HG03575 (cell line): ENCODE data around the gene PSEN1.

Source experiments
- ATAC-seq: cut with Tn5 transposase; IDR thresholded peaks from one replicate; pipeline ENCODE4 v1.9.1; 2021; ENCODE audit not compliant: unreplicated experiment, insufficient number of reproducible peaks, low FRiP score; ENCODE audit errors: extremely low read depth

PSEN1 gene

GRCh38 chr14:73249108-73249507, 112.8 kb downstream of the PSEN1 start:
- no peak for ATAC-seq

DNA sequence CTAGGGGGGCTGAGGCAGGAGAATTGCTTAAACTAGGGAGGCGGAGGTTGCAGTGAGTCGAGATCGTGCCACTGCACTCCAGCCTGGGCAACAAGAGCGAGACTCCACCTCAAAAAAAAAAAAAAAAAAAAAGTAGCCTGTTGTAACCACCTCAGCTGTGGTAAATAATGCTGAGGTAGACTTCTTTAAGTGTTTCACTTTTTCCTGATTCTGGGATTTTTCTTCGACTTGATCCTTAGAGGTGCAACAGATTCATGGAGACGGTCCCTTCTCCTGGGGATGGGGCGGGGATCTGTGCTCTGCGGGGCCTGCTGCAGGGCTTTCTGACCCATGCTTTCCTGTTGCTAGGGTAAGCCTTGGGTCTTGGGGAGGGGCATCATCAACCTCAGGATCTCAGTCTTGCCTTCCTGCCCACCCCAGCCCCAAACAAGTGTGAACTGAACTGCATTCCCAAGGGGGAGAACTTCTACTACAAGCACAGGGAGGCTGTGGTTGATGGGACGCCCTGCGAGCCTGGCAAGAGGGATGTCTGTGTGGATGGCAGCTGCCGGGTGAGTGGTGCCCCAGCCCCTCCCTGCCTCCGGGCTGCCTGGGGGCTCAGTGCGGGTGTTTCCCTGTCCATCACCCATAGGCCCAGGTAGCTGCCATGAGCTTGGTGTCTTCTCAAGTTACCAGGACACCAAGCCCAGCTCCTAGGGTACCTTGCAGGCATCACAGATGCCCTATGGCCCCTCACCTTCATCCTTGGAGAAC, 113.4 kb downstream of the PSEN1 start:
- no peak for ATAC-seq

GRCh38 chr14:73250317-73250713, 114.0 kb downstream of the PSEN1 start:
- ATAC-seq, result no peak

- ATAC-seq, result no peak
These were observed 114.6 kb downstream of the PSEN1 start for GRCh38 chr14:73250781-73251500.

GRCh38 chr14:73251516-73252215, 115.4 kb downstream of the PSEN1 start:
- ATAC-seq, result no peak

- no peak for ATAC-seq
These were observed 116.4 kb downstream of the PSEN1 start for GRCh38 chr14:73252491-73253322.

- ATAC-seq, result no peak
These were observed 117.0 kb downstream of the PSEN1 start for GRCh38 chr14:73253323-73253610.

GRCh38 chr14:73253721-73254120, 117.4 kb downstream of the PSEN1 start:
- ATAC-seq, result no peak

- ATAC-seq, result no peak
These were observed 118.1 kb downstream of the PSEN1 start for GRCh38 chr14:73254247-73255004.

DNA sequence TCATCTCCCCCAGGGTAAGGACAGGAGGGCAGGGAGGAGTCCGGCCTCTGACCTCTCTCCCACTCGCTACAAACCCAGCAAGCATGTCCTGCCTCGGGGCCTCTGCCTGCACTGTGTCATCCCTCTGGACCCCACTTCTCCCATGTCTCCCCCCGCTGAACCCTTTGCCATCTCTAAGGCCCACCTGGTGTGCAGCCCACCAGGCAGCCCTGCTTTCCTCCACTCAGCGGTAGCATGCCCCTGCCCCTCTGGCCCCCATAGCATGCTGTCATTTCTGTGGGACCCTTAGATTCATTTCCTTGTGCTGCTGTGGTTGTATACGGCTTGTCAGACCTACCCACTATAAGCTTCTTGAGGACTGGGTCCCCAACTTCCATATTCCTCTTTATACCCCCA, 118.7 kb downstream of the PSEN1 start:
- ATAC-seq, result no peak

- ATAC-seq, result no peak
These were observed 119.5 kb downstream of the PSEN1 start for GRCh38 chr14:73255693-73256225.

DNA sequence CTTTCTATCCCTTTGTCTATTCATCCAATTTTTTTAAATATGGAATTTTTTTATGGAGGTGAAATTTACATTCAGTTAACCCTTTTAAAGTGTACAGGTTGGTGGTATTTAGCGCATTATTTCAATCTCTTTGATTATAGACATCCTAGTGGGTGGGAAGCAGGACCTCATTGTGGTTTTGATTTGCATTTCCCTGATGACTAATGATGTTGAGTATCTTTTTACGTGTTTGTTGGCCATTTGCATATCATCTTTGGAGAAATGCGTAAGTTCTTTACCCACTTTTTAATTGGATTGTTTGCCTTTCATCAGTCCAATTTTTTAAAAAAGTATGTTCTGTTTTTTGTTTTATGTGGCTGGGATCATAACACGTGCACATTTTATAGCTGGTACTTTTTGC, 121.8 kb downstream of the PSEN1 start:
- no peak for ATAC-seq

- ATAC-seq, result no peak
These were observed 122.7 kb downstream of the PSEN1 start for GRCh38 chr14:73258845-73259611.

GRCh38 chr14:73259837-73260236, 123.5 kb downstream of the PSEN1 start:
- no peak for ATAC-seq

GRCh38 chr14:73260574-73260973, 124.3 kb downstream of the PSEN1 start:
- no peak for ATAC-seq

DNA sequence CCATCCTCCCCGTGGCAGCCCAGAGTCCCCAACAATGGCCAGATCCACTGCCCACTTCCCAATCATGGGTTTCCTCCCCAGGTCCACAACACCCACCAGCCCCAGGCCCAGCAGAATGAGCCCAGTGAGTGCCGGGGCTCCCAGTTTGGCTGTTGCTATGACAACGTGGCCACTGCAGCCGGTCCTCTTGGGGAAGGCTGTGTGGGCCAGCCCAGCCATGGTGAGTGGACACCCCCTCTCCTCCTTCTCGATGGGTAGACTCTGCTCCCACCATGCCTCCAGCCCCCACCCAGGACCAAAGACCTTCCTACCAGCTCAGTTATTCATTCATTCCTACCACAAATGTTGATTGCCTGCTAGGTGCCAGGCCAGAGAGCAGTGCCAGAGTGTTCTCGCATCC, 124.8 kb downstream of the PSEN1 start:
- ATAC-seq, result no peak

DNA sequence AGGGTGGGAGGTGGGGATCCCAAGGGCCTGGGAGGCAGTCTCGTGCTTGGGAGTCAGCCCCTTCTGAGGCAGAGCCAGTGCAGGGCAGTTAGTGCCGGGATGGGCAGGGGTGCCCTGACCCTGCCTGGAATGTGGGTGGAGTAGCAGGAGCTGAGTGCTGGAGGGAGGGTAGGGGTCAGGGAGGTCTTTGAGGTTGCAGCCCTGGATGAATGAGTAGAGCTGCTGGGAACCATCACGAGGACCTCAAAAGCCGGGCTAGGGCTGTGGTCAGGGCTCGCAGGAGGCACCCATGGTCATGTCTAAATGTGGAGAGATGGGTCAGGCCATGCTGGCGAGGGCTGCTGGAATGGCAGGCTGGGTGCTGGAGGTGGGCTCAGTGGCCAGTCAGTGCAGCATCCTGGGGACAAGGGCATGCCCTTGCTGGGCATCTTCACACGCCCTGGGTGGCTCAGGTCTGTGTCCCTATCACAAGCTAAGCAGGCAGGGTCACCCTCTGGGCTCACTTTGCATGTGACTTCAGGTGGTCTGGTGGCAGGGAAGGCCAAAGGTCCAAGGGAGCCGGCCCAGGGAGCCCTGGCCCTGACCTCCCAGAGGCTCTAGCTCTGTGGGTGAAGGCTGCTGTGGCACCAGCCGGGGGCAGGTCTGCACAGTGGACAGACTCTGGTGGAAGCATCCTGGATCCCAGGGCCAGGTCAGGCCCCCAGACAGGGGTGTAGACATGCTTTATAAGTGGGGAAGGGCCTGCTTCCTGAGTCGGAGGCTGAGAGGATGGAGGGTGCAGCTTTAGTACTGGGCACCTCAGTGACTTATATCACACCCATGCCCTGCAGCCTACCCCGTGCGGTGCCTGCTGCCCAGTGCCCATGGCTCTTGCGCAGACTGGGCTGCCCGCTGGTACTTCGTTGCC, 125.5 kb downstream of the PSEN1 start:
- ATAC-seq, result no peak
